GM10847 (cell line): ENCODE results near the gene COG5.
A peak's percentile ranks its signal among the peaks of the same experiment; 100 is the strongest.

Experiments
- POLR2A ChIP-seq: IDR thresholded peaks from 2 replicates; pipeline ENCODE4 v1.6.1; 2011; ENCODE audit not compliant: insufficient read length; ENCODE audit errors: extremely low read depth

COG5 gene

GRCh38 chr7:107563775-107564552 lies at the start of gene COG5, which contains the start of gene DUS4L:
TSS of gene COG5 (minus strand) at chr7:107563920. CDS start at chr7:107563896, 24 bp downstream.
TSS of gene DUS4L (plus strand) at chr7:107563971. CDS start at chr7:107567071, 3,100 bp downstream.
- peak; percentile 95 for TF ChIP-seq POLR2A

GRCh38 chr7:107613439-107613838 lies 49.7 kb upstream of the COG5 start:
- no peak for TF ChIP-seq POLR2A

- no peak for TF ChIP-seq POLR2A
Measured at GRCh38 chr7:107610323-107610722, 46.6 kb upstream of the COG5 start.

GRCh38 chr7:107609811-107610261 lies 46.1 kb upstream of the COG5 start:
- no peak for TF ChIP-seq POLR2A

GRCh38 chr7:107606303-107606702 lies 42.6 kb upstream of the COG5 start:
- TF ChIP-seq POLR2A: no peak

GRCh38 chr7:107605218-107605815 lies 41.6 kb upstream of the COG5 start:
- TF ChIP-seq POLR2A: no peak

- no peak for TF ChIP-seq POLR2A
Measured at GRCh38 chr7:107600816-107601215, 37.1 kb upstream of the COG5 start.

- no peak for TF ChIP-seq POLR2A
Measured at GRCh38 chr7:107599262-107599661, 35.5 kb upstream of the COG5 start.

- TF ChIP-seq POLR2A: no peak
Measured at GRCh38 chr7:107597953-107598352, 34.2 kb upstream of the COG5 start.

- no peak for TF ChIP-seq POLR2A
Measured at GRCh38 chr7:107597582-107597916, 33.8 kb upstream of the COG5 start.

- no peak for TF ChIP-seq POLR2A
Measured at GRCh38 chr7:107596881-107597581, 33.3 kb upstream of the COG5 start.

GRCh38 chr7:107594961-107595737 lies 31.4 kb upstream of the COG5 start:
- no peak for TF ChIP-seq POLR2A

- TF ChIP-seq POLR2A: no peak
Measured at GRCh38 chr7:107593025-107593410, 29.3 kb upstream of the COG5 start.

- TF ChIP-seq POLR2A: no peak
Measured at GRCh38 chr7:107592361-107593024, 28.8 kb upstream of the COG5 start.

GRCh38 chr7:107591421-107591820 lies 27.7 kb upstream of the COG5 start:
- no peak for TF ChIP-seq POLR2A
